ENCODE results near the gene ATG14.

- peak in 1 of 5 experiments; percentile 15 for TF ChIP-seq CTCF (IDR thresholded peaks at IDR 0.05)
- TF ChIP-seq EP300 (IDR thresholded peaks at IDR 0.05; ENCODE audit: low read depth): no peak
These were observed 36.5 kb upstream of the ATG14 start for GRCh38 chr14:55448141-55448614.

All from transverse colon (tissue), 3 donors.